SU-DHL-6 (cell line): ENCODE results near the gene POU6F2.
"Not testable (repeated sequence)": the region's sequence is repeated elsewhere in the genome, so short reads cannot be mapped to it uniquely, and the experiment has no call there.

Source experiments
- H2AFZ ChIP-seq: fragments of 200-600 bp; sonication (generic); 2 replicates; pipeline ENCODE4 v1.6.1; 2014; ENCODE audit warnings: low read depth, mild to moderate bottlenecking, moderate library complexity, mixed read lengths, antibody characterized with exemption, low read length; ENCODE audit not compliant: severe bottlenecking
- H3F3A ChIP-seq: fragments of 200-600 bp; shearing (Covaris generic); 2 replicates; pipeline ENCODE4 v1.6.0; 2016; ENCODE audit warnings: antibody characterized with exemption, mild to moderate bottlenecking; ENCODE audit not compliant: insufficient read depth
- H3K27ac ChIP-seq: fragments of 200-600 bp; sonication (generic); 2 replicates; pipeline ENCODE4 v1.5.1; 2016; ENCODE audit warnings: low read depth, mild to moderate bottlenecking, low read length, moderate library complexity, mixed read lengths
- H3K27me3 ChIP-seq: fragments of 200-600 bp; sonication (generic), shearing (Covaris generic); 2 replicates; pipeline ENCODE4 v1.6.0; 2014; ENCODE audit warnings: mild to moderate bottlenecking, low read length
- H3K36me3 ChIP-seq: fragments of 200-600 bp; sonication (generic); 2 replicates; pipeline ENCODE4 v1.6.1; 2014; ENCODE audit warnings: mild to moderate bottlenecking, low read length, mixed read lengths
- H3K4me2 ChIP-seq: fragments of 300-600, 200-600 bp; shearing (Covaris generic), sonication (generic); 2 replicates; pipeline ENCODE4 v1.6.0; 2014; ENCODE audit warnings: low read length, low read depth, mild to moderate bottlenecking; ENCODE audit not compliant: poor library complexity, severe bottlenecking
- H3K4me3 ChIP-seq: fragments of 200-600 bp; sonication (generic); 2 replicates; pipeline ENCODE4 v1.5.1; 2014; ENCODE audit warnings: antibody characterized with exemption, low read length, mild to moderate bottlenecking, mixed read lengths; ENCODE audit not compliant: insufficient read depth, poor library complexity, severe bottlenecking
- H3K79me2 ChIP-seq: fragments of 200-600 bp; sonication (generic); 2 replicates; pipeline ENCODE4 v1.6.1; 2014; ENCODE audit warnings: mild to moderate bottlenecking, low read length, moderate library complexity; ENCODE audit not compliant: insufficient read depth
- H3K9ac ChIP-seq: fragments of 200-600 bp; sonication (generic); 2 replicates; pipeline ENCODE4 v1.7.0; 2014; ENCODE audit warnings: mild to moderate bottlenecking, low read length
- H3K9me2 ChIP-seq: fragments of 200-600 bp; sonication (generic); replicated peaks from 2 replicates; pipeline ENCODE4 v1.6.1; 2014; ENCODE audit warnings: low read length; ENCODE audit not compliant: insufficient read depth
- H3K9me3 ChIP-seq: fragments of 200-600 bp; sonication (generic); 2 replicates; pipeline ENCODE4 v1.6.1; 2014; ENCODE audit warnings: low read length, mixed read lengths; ENCODE audit not compliant: insufficient read depth
- H4K20me1 ChIP-seq: fragments of 200-600 bp; sonication (generic); 2 replicates; pipeline ENCODE4 v1.6.1; 2014; ENCODE audit warnings: low read depth, mild to moderate bottlenecking, antibody characterized with exemption, low read length, moderate library complexity, mixed read lengths
- EZH2phosphoT487 ChIP-seq: fragments of 200-600 bp; sonication (generic), shearing (Covaris generic); conservative IDR thresholded peaks from 2 replicates; pipeline ENCODE4 v1.6.1; 2018; ENCODE audit warnings: mild to moderate bottlenecking, antibody characterized with exemption, low read length, moderate library complexity, mixed read lengths
- TF ChIP-seq, protein P1 (sequence below): fragments of 200-600 bp; sonication (generic); IDR thresholded peaks from one replicate; pipeline ENCODE4 v1.5.1; 2017; ENCODE audit warnings: antibody characterized with exemption, mild to moderate bottlenecking, low read length, moderate library complexity; ENCODE audit not compliant: insufficient read depth, poor library complexity, severe bottlenecking

Gene POU6F2

DNA sequence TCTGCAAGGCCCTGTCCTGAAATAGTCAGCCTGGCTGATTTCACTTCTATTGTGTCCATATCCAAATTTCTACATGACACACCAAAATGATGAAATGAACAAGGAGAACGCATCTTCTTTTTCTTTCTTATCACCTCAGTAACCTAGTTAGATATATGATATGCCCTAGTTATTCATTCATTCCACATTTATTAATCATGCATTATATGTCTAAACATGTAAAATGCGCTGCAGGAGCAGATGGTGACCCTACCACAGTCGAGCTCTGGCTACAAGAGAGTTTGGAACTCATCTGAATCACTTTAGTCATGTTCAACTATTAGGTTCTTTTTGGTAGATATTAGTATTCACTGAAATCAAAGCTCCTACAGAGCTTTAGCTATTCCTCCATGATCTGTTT is 36.9 kb upstream of the POU6F2 start:
- no peaks in the 10 kb centered on the region for H3K79me2 ChIP-seq
- no peak overlapping the region for H3K27ac ChIP-seq
- H3K4me3 ChIP-seq = no peak overlapping the region
- no peak overlapping the region for H3K9ac ChIP-seq
- H3K27me3 ChIP-seq = 0 out of 2 replicates have a peak, but pooled peaks cover 2% of the 10 kb centered on the region
- no peaks in the 10 kb centered on the region for H3K36me3 ChIP-seq
- H3K9me3 ChIP-seq = no peaks in the 10 kb centered on the region
- H4K20me1 ChIP-seq = no peaks in the 10 kb centered on the region
- no peaks in the 10 kb centered on the region for H3K9me2 ChIP-seq
- no peak for TF ChIP-seq EZH2phosphoT487
- TF ChIP-seq, protein P1, sequence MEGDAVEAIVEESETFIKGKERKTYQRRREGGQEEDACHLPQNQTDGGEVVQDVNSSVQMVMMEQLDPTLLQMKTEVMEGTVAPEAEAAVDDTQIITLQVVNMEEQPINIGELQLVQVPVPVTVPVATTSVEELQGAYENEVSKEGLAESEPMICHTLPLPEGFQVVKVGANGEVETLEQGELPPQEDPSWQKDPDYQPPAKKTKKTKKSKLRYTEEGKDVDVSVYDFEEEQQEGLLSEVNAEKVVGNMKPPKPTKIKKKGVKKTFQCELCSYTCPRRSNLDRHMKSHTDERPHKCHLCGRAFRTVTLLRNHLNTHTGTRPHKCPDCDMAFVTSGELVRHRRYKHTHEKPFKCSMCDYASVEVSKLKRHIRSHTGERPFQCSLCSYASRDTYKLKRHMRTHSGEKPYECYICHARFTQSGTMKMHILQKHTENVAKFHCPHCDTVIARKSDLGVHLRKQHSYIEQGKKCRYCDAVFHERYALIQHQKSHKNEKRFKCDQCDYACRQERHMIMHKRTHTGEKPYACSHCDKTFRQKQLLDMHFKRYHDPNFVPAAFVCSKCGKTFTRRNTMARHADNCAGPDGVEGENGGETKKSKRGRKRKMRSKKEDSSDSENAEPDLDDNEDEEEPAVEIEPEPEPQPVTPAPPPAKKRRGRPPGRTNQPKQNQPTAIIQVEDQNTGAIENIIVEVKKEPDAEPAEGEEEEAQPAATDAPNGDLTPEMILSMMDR = no peak
- H3K4me2 ChIP-seq = no peak overlapping the region
- no peak overlapping the region for H2AFZ ChIP-seq
- H3F3A ChIP-seq = no peaks in the 10 kb centered on the region

DNA sequence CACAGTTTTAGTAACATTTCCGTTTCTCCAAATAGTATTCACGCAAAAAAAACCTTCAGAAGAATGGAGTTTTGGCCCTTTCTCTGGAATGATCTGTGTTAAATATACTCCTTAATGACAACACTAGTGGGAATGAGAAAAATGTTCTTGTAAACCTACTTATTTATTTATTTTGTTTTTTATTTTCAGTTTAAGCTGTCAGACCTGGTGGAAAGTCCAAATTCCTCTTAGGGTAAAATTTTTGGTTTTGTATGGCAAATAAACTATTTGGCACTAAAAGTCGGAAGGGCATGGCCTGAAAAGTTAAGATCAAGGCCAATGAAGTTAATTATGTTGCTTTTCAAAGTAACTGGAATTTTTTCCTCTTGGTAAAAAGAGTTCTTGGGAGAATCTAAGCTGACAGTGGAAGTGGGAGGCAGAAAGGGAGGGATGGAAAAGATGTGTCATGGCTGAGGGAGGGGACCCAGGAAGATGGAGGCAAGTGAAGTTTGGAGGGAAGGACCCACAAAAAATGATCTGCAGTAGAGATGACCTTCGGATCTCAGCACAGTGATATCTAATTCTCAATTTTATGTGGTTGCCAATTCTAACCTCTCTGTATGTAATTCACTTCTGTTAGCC is 35.2 kb upstream of the POU6F2 start:
- H3K9me2 ChIP-seq = no peaks in the 10 kb centered on the region
- no peak overlapping the region for H3K4me2 ChIP-seq
- no peak overlapping the region for H3K9ac ChIP-seq
- H2AFZ ChIP-seq = no peak overlapping the region
- H3K36me3 ChIP-seq = no peaks in the 10 kb centered on the region
- H3K27me3 ChIP-seq = 0 out of 2 replicates have a peak, but pooled peaks cover 6% of the 10 kb centered on the region
- H3K79me2 ChIP-seq = no peaks in the 10 kb centered on the region
- no peaks in the 10 kb centered on the region for H3K9me3 ChIP-seq
- no peaks in the 10 kb centered on the region for H3F3A ChIP-seq
- no peaks in the 10 kb centered on the region for H4K20me1 ChIP-seq
- no peak overlapping the region for H3K27ac ChIP-seq
- no peak overlapping the region for H3K4me3 ChIP-seq
- TF ChIP-seq, protein P1 = no peak

DNA sequence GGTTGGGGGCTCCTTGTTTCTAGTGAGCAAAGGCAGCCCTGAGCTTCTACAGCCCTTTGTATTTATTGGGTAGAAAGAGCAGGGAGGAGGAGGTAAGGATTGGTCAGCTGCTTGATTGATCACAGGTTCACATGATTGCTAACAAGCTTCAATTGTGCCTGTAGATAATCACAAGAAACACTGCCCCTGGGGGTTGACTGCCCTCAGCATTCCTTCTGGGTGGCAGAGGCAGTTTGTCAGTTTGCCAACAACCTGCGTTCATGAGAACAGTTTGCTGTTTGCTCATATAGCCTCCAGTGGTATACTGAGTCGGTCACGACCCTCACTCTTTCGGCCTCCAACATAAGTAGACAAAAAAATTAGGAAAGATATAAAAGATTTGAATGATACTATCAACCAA is 30.2 kb upstream of the POU6F2 start:
- not testable (repeated sequence) for H2AFZ ChIP-seq, H4K20me1 ChIP-seq, H3K79me2 ChIP-seq

DNA sequence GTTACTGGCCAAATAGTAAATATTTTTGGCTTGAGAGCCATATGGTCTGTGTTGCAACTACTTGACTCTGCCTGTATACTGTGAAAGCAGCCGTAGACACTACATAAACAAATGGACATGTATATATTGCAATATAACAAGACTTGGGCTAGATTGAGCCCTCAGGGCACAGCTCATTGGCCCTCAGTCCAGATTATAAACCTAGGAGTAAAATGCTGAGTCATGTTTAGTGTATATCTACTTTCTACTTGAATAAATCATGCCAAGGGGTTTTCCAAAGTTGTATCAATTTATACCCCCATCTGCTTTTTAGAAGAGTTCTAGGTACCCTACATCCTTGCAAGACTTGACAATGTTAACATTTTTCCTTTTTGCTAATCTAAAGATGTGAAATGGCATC is 27.4 kb upstream of the POU6F2 start:
- no peaks in the 10 kb centered on the region for H3F3A ChIP-seq
- H3K9me2 ChIP-seq = no peaks in the 10 kb centered on the region
- no peaks in the 10 kb centered on the region for H3K9me3 ChIP-seq
- H3K27ac ChIP-seq = no peak overlapping the region
- H3K36me3 ChIP-seq = no peaks in the 10 kb centered on the region
- H3K4me2 ChIP-seq = no peak overlapping the region
- no peak for TF ChIP-seq EZH2phosphoT487
- TF ChIP-seq, protein P1 = no peak
- no peak overlapping the region for H2AFZ ChIP-seq
- 0 out of 2 replicates have a peak, but pooled peaks cover 3% of the 10 kb centered on the region for H3K27me3 ChIP-seq
- H3K9ac ChIP-seq = no peak overlapping the region
- no peaks in the 10 kb centered on the region for H4K20me1 ChIP-seq
- H3K4me3 ChIP-seq = no peak overlapping the region
- H3K79me2 ChIP-seq = no peaks in the 10 kb centered on the region

More for the DNA sequence above, 30.2 kb upstream of the POU6F2 start:
- H3F3A ChIP-seq, H3K4me3 ChIP-seq, H3K9me3 ChIP-seq, H3K36me3 ChIP-seq, H3K9me2 ChIP-seq, H3K9ac ChIP-seq, H3K4me2 ChIP-seq, H3K27me3 ChIP-seq, H3K27ac ChIP-seq: not testable (repeated sequence)
